Right lobe of liver (tissue), 4 donors: ENCODE data around the gene CATSPER1.

ENCODE experiments used
- POLR2A ChIP-seq: fragments of 450-650 bp; IDR thresholded peaks from one replicate; pipeline ENCODE4 v1.6.1; 2017; ENCODE audit warnings: antibody characterized with exemption, mild to moderate bottlenecking
- TF ChIP-seq, protein P1 (sequence below), 4 donors: fragments of 200-600 bp in 3 of 4; fragments of 450-650 bp in 1 of 4; IDR thresholded peaks; one replicate each; pipeline versions ENCODE4 v1.5.1 to v1.8.0; 2016 to 2022; ENCODE audit warnings: antibody characterized with exemption in 4 of 4, mild to moderate bottlenecking in 2 of 4
- donor health status: DM: no; HTN: no; CAD: no.
- donor health status: DM: no; HTN: no; CAD: no.
- donor health status: DM: no; HTN: yes; CAD: no.

DNA sequence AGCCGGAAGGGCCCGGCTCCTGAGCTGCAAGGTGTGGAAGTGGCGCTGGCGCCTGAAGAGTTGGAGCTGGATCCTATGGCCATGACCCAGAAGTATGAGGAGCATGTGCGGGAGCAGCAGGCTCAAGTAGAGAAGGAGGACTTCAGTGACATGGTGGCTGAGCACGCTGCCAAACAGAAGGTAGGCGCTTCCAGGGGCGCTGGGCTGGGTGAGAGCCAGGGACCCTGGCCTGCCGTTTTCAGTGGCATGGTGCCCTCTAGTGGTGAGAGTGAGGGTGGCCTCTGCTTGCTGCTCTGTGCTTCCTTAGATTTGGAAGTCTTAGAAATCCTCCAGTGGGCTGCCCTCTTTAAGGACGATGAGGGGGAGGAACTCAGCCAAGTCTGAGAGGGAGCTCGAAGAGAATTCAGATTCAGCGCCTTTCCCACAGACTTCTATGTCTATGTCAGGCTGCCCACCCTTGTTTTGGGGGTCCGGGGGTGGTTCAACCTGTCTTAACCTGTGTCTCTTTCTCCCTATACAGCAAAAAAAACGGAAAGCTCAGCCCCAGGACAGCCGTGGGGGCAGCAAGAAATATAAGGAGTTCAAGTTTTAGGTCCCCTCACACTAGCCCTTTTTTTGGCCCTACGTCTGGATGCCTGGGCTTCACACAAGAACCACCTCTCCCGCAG lies 42.0 kb upstream of the CATSPER1 start:
- TF ChIP-seq POLR2A, result no peak
- TF ChIP-seq, protein P1, sequence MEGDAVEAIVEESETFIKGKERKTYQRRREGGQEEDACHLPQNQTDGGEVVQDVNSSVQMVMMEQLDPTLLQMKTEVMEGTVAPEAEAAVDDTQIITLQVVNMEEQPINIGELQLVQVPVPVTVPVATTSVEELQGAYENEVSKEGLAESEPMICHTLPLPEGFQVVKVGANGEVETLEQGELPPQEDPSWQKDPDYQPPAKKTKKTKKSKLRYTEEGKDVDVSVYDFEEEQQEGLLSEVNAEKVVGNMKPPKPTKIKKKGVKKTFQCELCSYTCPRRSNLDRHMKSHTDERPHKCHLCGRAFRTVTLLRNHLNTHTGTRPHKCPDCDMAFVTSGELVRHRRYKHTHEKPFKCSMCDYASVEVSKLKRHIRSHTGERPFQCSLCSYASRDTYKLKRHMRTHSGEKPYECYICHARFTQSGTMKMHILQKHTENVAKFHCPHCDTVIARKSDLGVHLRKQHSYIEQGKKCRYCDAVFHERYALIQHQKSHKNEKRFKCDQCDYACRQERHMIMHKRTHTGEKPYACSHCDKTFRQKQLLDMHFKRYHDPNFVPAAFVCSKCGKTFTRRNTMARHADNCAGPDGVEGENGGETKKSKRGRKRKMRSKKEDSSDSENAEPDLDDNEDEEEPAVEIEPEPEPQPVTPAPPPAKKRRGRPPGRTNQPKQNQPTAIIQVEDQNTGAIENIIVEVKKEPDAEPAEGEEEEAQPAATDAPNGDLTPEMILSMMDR (IDR thresholded peaks at IDR 0.05), result peak; percentile 61 to 91 (median 87)
